RKO (cell line): ENCODE results near the gene DCTPP1.

Experiments used
- DNase-seq: peaks from one replicate; pipeline ENCODE4 v3.0.0-alpha.2; 2016; ENCODE audit warnings: low spot score

The DCTPP1 gene

GRCh38 chr16:30381291-30382041 is 48.4 kb downstream of the DCTPP1 start:
- no peak for DNase-seq

- no peak for DNase-seq
Measured at GRCh38 chr16:30380803-30381208, 49.0 kb downstream of the DCTPP1 start.

- no peak for DNase-seq
Measured at GRCh38 chr16:30380072-30380802, 49.6 kb downstream of the DCTPP1 start.

- DNase-seq: no peak
Measured at GRCh38 chr16:30379158-30379783, 50.6 kb downstream of the DCTPP1 start.

GRCh38 chr16:30378236-30379157 is 51.3 kb downstream of the DCTPP1 start:
- peak; percentile 95 for DNase-seq

- DNase-seq: peak; percentile 92
Measured at GRCh38 chr16:30377812-30378235, 52.0 kb downstream of the DCTPP1 start.

- no peak for DNase-seq
Measured at GRCh38 chr16:30377050-30377811, 52.6 kb downstream of the DCTPP1 start.

- DNase-seq: no peak
Measured at GRCh38 chr16:30376461-30376902, 53.3 kb downstream of the DCTPP1 start.

GRCh38 chr16:30375864-30376263 is 54.0 kb downstream of the DCTPP1 start:
- DNase-seq: no peak

- DNase-seq: no peak
Measured at GRCh38 chr16:30374538-30374937, 55.3 kb downstream of the DCTPP1 start, which contains the start of gene MYL11. Gene MYL11 (plus strand): TSS chr16:30374802. CDS start chr16:30374858, 56 bp downstream.
